Renal cortex interstitium (tissue), 11 donors: Measurements from ENCODE around the gene GYS2. TPM values are rescaled to one million over a fixed set of nuclear protein-coding genes. Genes with fewer than 3 reads are reported as not detected.

Experiments
- DNase-seq, 11 donors: peaks; one replicate each; pipeline ENCODE4 v3.0.0-alpha.2; 2013; ENCODE audit warnings: low read depth in 9 of 11, low spot score in 4 of 11; ENCODE audit errors: extremely low read depth in 1 of 11
- polyA plus RNA-seq, 3 donors: library from polyadenylated mRNA; unstranded; fragments of 120-200 nt; gene quantifications; one replicate each; pipeline ENCODE4 v1.2.1, GENCODE V29; 2013; ENCODE audit not compliant: insufficient read length in 3 of 3

The GYS2 gene
- polyA plus RNA-seq, 3 donors = 0.32 TPM; not detected in 2

- DNase-seq = peak in 1 of 11 donors; percentile 27
Observed at GRCh38 chr12:21566223-21566906, 38.3 kb downstream of the GYS2 start.

GRCh38 chr12:21562859-21563258 is 41.8 kb downstream of the GYS2 start:
- DNase-seq = no peak

DNA sequence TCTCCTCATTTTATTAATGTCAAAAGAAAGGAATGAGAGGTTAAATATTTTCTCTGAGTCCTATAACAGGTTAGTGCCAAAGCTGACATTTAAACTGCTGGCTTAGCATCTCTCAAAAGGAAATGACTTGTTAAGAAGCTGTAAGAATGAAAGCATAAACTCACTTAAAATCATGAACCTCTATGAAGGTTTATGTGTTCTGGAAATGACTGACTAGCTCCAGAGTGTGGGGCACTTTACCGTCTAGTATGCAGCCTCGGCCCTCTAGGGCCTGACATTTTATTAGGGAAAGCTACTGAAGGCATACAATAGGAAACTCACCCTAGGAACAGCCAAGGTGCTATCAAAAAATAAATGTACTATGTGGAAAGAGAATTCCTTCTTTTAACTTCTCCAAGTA is 43.5 kb downstream of the GYS2 start:
- no peak for DNase-seq

DNA sequence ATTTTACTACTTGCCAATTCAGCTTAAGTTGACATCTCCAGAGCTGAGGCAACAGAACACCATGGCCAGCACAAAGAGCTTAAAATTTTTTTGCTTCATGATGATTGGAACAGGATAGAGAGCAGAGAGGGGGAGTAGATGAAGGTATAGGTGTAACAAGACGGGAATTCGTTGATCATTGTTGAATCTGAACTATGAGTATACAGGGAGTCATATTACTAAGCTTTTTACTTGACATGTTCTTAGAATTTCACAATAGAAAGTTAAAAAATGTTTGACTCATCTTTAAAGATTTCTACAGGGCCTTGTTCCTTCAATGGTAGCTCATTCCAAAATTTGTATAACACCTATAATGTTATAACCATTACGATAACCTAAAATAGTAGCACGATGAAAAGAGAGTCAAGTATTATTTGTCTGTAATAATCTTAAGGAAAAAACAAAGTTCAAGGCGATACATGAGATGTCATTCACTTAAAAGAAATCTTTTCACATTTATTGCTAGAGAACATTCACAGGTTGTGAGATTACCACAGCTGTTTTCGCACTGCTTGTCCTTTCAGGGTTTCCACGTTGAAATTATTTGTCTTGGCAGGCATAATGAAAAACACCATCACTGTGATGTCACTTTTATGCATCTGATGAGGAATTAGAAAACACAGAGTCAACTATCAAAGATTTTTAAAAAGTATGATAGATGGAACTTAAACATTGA is 44.6 kb downstream of the GYS2 start:
- DNase-seq = no peak

DNA sequence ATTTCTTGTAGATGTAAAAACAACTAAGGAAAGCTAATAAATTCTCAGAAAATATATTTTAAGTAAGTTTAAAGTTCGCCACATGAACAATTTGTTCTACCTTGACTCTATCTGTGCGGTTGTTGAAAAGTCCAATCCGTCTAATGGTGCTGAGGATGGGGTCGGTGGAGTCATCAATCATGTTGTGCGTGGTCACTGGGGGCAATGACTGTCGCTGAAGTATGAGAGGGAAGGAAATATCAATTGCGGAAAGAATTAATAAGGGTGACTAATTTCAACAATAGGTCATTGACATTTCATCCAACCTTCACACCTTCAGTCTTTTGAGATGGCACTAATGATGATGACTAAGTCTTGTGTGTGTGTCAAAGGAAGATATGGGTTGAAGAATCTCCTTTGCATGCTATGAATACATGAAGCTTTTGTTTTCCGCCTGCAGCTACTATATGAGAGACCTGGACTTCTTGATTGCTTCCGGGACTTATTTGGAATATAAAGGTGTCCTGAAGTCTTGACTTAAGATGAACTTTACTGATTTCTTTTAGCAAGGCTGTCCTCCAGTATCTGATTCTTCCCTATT is 46.5 kb downstream of the GYS2 start:
- no peak for DNase-seq

DNA sequence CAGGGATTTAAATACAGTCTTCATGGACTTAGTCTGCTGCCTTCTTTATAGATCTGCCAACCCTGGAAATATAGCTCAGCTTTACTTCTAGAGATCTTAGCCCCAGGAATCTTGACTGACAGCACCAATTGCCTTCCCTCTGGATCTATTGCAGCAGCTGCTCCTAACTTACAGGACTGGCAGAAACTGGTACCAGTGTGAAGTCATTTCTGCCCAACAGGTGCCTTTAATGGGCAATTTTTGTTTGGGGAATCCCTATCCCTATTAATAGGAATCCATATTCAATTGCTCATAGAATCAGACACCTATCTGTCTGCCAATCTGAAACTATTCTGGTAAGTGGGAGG is 51.3 kb downstream of the GYS2 start:
- no peak for DNase-seq

DNA sequence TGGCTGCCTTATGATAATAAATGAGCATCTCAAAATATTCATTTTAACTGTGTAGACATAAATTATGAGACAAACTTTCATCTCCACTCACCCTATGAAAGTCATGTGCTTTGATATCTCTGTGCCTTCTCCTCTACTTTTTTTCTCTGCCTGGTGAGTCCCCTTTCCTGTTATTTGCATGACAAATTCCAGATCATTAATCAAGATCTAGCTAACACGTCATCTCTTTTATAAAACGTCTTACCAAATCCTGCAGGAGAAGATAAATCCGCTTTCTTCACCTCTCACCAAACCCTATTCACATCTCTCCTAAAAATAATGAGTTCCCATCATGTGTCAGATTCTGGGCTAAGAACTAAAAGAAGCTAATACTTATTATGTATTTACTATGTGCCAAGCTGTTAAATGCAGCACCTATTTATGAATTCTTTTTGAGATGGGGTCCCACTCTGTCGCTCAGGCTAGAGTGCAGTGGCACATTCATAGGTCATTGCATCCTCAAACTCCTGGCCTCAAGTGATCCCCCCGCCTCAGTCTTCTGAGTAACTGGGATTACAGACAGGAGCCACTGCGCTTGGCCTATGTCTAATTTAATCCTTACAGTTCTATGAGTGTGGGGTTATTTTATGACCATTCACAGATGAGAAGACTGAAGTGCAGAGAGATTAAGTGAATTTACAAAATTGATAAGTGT is 51.9 kb downstream of the GYS2 start:
- DNase-seq = no peak

- DNase-seq = no peak
Observed at GRCh38 chr12:21551841-21552465, 52.7 kb downstream of the GYS2 start.

- no peak for DNase-seq
Observed at GRCh38 chr12:21547437-21547836, 57.2 kb downstream of the GYS2 start.

DNA sequence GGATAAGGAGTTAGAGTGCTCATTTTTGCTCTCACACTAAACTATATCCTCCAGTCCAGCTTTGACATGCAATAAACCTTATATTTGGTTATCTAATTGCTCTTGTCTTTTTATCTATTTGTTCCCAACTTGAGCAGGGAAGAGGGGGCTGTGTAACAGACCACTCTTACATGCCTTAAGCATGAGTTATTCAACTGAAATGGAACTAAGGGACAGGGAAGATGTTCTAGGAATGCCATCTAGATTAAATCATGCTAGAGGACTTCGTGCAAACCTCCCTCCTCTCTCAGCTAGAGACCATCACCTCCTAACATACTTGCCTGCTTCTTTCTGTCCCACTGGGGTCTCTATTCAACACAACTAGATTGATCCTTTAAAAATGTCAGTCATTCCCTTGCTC is 57.9 kb downstream of the GYS2 start:
- no peak for DNase-seq

DNA sequence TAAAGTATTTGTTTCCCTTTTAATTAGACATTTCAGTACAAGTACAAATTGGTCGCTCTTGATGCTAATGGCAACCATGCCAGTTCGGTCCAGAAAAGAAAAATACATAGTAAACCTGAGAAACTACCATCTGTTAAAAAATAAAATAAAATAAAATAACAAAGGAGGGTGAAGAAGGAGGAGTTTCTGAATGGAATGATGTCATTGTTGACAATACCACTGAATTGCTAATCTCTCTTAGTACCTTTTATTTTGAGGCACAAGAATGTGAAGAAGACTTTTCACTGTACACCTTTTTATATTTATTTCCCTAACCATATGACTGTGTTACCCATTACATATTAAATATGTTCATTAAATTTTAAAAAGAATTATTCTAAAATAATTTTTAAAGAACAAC is 59.1 kb downstream of the GYS2 start:
- DNase-seq = no peak

- no peak for DNase-seq
Observed at GRCh38 chr12:21543151-21543550, 61.5 kb downstream of the GYS2 start.

GRCh38 chr12:21542403-21542802 is 62.2 kb downstream of the GYS2 start:
- no peak for DNase-seq

- DNase-seq = no peak
Observed at GRCh38 chr12:21541773-21542172, 62.9 kb downstream of the GYS2 start.

DNA sequence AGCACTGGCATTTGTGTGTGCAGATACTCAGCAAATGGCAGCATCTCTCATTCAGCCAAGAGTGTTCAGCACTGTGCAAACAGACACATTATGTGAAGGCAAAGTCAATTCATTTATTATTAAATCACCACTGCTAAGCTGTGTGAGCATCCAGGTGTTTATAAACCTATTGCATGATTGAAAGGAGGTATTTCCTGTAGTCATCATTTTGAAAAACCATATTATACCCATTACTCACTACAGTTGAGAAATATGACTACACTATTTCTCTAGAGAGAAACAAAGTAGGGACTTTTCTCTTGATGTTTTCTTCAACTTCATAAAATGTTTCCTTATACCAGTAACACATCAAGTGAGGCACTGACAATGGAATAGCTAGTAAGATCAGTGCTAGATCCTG is 64.8 kb downstream of the GYS2 start:
- no peak for DNase-seq

DNA sequence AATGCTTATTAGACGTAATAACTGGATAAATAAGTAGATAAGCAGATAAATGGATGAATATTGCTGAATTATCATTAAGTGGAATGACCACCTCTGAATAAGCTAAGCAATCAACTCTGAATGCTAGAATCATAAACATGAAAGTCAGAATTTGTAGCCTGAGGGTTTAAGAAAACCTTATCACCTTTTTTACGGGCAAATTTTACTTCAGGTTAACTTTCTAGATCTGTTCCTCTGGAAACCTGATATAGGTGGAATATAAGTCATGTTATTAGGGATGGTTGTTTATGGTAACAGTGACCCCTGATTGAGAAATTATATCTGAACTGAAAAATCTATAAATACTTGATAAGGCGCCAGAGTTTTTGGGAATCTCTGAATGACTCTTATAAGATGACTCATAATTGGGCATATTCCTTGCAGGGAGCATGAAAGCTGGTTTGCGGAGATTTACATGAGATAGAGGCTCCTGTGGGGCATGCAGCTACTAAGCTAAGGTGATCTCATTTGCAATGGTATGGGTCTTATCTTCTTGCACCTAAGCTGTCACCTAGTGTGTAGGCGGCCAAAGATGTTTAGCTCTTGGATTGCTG is 66.5 kb downstream of the GYS2 start:
- no peak for DNase-seq

DNA sequence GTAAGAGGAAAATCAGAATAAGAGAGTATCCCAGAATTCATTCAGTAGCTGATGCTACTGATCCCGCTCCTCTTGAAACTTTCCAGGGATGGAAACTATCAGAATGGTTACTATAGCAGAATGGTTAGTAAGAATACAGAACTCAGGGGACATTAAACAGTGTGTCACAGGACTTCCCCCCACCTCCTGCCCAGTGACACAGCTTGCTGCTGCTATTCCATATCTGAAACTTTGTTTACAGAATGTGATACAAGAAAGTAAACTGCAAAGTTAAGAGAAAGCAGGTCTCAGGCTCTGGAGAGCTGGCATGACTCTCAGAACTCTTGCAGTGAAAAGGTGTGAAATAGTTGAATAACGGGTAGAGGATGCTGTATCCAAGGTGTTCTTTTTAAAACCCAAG is 75.2 kb downstream of the GYS2 start:
- no peak for DNase-seq

GRCh38 chr12:21528953-21529352 is 75.7 kb downstream of the GYS2 start:
- DNase-seq = peak in 6 of 11 donors; percentile 25 to 63 (median 30)

DNA sequence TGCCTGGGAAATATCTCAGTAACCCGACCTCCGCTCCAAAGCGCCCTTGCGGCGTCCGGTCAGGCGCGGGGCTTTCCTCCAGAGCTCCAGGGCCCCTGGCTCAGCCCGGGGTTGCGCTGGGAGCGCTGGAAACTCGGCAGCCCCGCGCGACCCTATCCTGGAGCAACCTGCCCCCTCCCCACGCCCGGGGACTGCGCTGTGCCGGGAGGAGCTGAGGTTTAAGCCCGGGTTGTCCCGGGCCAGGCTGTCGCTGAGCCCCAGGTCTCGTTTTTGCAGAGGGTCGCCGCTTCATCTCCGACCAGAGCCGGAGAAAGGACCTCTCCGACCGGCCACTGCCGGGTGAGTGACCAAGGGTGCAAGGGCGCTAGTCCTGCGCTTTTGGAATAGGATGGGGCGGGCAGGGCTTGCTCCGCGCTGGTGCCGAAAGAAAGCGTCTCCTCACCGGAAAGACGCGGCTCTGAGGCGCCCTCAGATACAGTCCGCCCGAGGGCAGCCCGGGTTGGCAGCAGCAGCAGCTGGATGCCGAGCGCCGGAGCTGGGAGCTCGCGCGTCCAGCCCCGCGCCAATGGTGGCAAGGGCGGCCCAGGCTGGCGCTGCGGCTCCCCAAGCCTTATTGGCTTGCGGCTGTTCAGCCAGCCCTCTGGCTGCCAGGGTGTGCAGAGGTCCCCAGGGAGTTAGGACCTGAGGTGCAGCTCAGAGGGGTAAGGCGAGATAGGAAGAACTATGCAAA is 77.0 kb downstream of the GYS2 start:
- DNase-seq = peak in 4 of 11 donors; percentile 31 to 46 (median 36)
